ENCODE measurements around the gene OR9I1. TPM values are rescaled to one million over a fixed set of nuclear protein-coding genes. Genes with fewer than 3 reads are reported as not detected.

The OR9I1 gene
- total RNA-seq, 1 experiment from 2014 or later: not detected

DNA sequence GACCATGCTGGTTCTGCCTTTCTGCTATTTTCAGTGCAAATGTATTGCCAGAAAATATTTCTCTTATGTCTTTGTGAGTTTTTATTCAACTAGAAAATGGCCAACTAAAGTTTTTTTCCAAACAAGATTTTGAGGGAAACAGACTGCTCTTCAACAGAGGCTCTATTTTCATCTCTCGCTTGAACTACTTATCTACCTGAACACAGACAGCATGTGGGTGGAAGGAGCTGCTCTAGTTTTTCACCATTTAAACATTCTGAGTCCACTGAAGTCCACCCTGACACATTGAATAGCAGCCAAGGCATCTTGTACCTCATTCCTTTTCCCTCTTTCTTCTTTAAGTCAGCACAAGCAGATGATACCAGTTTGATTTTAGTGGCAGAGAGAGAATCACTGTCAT, 9.8 kb upstream of the OR9I1 start:
- Histone ChIP-seq H3K9me3 (ENCODE audit: control insufficient read depth, insufficient read depth, low read depth, low read length) (no peaks in the 10 kb centered on the region), H3K27ac (ENCODE audit: low read length) (no peak overlapping the region), H3K27me3 (ENCODE audit: control insufficient read depth, insufficient read depth, low read length) (no peaks in the 10 kb centered on the region; the same call in 1 of the 2 replicates), H3K4me3 (ENCODE audit: low read depth in 2 of 2, low read length in 2 of 2) (no peak overlapping the region), H3K4me1 (ENCODE audit: control insufficient read depth, insufficient read depth, low read length) (no peaks in the 10 kb centered on the region), H3K36me3 (ENCODE audit: control insufficient read depth, insufficient read depth, low read length) (no peaks in the 10 kb centered on the region)
- no TSS peak for BruUV-seq (replicated peaks)
- ATAC-seq (no peak), DNase-seq (ENCODE audit: low read depth, low spot score) (no peak)
- ChIA-PET CTCF (no interaction called here), POLR2A (no interaction called here)
- in situ Hi-C loops (cut with HindIII; ENCODE audit: low pct_unique_long_range_greater_than_20kb, low sequenced_read_pairs): no loop called here
- intact Hi-C loops (cut with micrococcal nuclease; ENCODE audit: unreplicated experiment): no loop called here
- TF ChIP-seq, protein P1, sequence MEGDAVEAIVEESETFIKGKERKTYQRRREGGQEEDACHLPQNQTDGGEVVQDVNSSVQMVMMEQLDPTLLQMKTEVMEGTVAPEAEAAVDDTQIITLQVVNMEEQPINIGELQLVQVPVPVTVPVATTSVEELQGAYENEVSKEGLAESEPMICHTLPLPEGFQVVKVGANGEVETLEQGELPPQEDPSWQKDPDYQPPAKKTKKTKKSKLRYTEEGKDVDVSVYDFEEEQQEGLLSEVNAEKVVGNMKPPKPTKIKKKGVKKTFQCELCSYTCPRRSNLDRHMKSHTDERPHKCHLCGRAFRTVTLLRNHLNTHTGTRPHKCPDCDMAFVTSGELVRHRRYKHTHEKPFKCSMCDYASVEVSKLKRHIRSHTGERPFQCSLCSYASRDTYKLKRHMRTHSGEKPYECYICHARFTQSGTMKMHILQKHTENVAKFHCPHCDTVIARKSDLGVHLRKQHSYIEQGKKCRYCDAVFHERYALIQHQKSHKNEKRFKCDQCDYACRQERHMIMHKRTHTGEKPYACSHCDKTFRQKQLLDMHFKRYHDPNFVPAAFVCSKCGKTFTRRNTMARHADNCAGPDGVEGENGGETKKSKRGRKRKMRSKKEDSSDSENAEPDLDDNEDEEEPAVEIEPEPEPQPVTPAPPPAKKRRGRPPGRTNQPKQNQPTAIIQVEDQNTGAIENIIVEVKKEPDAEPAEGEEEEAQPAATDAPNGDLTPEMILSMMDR (IDR thresholded peaks at IDR 0.05): no peak
- TF ChIP-seq, protein P2, sequence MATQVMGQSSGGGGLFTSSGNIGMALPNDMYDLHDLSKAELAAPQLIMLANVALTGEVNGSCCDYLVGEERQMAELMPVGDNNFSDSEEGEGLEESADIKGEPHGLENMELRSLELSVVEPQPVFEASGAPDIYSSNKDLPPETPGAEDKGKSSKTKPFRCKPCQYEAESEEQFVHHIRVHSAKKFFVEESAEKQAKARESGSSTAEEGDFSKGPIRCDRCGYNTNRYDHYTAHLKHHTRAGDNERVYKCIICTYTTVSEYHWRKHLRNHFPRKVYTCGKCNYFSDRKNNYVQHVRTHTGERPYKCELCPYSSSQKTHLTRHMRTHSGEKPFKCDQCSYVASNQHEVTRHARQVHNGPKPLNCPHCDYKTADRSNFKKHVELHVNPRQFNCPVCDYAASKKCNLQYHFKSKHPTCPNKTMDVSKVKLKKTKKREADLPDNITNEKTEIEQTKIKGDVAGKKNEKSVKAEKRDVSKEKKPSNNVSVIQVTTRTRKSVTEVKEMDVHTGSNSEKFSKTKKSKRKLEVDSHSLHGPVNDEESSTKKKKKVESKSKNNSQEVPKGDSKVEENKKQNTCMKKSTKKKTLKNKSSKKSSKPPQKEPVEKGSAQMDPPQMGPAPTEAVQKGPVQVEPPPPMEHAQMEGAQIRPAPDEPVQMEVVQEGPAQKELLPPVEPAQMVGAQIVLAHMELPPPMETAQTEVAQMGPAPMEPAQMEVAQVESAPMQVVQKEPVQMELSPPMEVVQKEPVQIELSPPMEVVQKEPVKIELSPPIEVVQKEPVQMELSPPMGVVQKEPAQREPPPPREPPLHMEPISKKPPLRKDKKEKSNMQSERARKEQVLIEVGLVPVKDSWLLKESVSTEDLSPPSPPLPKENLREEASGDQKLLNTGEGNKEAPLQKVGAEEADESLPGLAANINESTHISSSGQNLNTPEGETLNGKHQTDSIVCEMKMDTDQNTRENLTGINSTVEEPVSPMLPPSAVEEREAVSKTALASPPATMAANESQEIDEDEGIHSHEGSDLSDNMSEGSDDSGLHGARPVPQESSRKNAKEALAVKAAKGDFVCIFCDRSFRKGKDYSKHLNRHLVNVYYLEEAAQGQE (IDR thresholded peaks at IDR 0.05; ENCODE audit: insufficient read depth in 1 of 2, low read depth in 2 of 2, low read length in 1 of 2): no peak
- TF ChIP-seq POLR2AphosphoS5 (IDR thresholded peaks at IDR 0.05; ENCODE audit: low read depth, low read length) (no peak), TCF7L2 (IDR thresholded peaks at IDR 0.05; ENCODE audit: low read depth, low read length) (no peak), SIN3A (IDR thresholded peaks at IDR 0.05; ENCODE audit: borderline replicate concordance, insufficient read depth, low read depth, low read length) (no peak)

DNA sequence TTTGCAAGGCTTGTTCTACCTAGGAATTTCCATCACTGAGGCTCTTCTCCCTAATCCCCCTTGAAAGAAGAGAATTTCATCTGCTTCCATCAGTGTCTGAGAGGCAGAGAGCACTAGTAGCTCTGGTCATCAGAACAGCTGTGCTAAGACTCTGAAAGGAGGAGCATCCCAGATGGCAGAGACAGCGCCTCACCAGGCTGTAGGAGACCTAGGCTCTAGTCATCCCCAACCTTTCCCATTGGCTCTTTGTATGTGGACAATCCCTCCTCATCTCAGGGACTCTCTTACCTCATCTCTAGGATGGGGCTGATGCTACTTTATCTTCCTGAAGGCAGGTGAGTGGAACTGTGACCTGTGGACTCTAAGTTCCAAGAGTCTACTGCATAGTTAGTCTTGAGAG, 8.8 kb upstream of the OR9I1 start:
- no peaks in the 10 kb centered on the region for H3K4me1 ChIP-seq (ENCODE audit: control insufficient read depth, insufficient read depth, low read length)
- DNase-seq (ENCODE audit: low read depth, low spot score) (no peak), ATAC-seq (no peak)
- H3K27ac ChIP-seq (ENCODE audit: low read length): no peak overlapping the region
- intact Hi-C loops (cut with micrococcal nuclease; ENCODE audit: unreplicated experiment): no loop called here
- in situ Hi-C loops (cut with HindIII; ENCODE audit: low pct_unique_long_range_greater_than_20kb, low sequenced_read_pairs): no loop called here
- no peaks in the 10 kb centered on the region; the same call in 1 of the 2 replicates for H3K27me3 ChIP-seq (ENCODE audit: control insufficient read depth, insufficient read depth, low read length)
- no peaks in the 10 kb centered on the region for H3K9me3 ChIP-seq (ENCODE audit: control insufficient read depth, insufficient read depth, low read depth, low read length)
- H3K4me3 ChIP-seq (ENCODE audit: low read depth in 2 of 2, low read length in 2 of 2): no peak overlapping the region
- H3K36me3 ChIP-seq (ENCODE audit: control insufficient read depth, insufficient read depth, low read length): no peaks in the 10 kb centered on the region
- ChIA-PET POLR2A (no interaction called here), CTCF (no interaction called here)
- TF ChIP-seq, protein P1 (IDR thresholded peaks at IDR 0.05): no peak; the same call in 1 of the 2 replicates
- TF ChIP-seq TCF7L2 (IDR thresholded peaks at IDR 0.05; ENCODE audit: low read depth, low read length) (no peak), POLR2AphosphoS5 (IDR thresholded peaks at IDR 0.05; ENCODE audit: low read depth, low read length) (no peak), SIN3A (IDR thresholded peaks at IDR 0.05; ENCODE audit: borderline replicate concordance, insufficient read depth, low read depth, low read length) (no peak)
- TF ChIP-seq, protein P2 (IDR thresholded peaks at IDR 0.05; ENCODE audit: insufficient read depth in 1 of 2, low read depth in 2 of 2, low read length in 1 of 2): no peak
- BruUV-seq (replicated peaks): no TSS peak

Measured in Panc1 (cell line).